ENCODE data around the gene PCDH19.

DNA sequence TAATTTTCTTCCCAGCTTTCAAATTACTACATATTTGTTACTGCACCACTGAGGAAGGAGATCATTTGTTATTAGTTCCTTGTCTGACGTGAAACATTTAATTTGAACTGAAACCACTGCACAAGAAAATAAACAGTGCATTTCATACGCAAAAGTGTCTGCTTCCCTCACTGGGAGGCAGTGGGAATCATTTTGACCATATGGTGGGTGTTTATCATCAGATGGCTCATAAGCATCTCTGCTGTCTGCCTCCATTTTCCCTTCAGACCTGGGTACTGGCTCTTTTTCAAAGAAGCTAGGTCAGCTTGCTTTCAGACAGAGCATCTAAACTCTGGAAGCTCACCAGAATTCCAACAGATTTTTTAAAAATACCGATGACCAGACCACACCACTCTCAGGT, 135.2 kb downstream of the PCDH19 start:
- TF ChIP-seq CTCF (IDR thresholded peaks at IDR 0.05) (no peak), EP300 (IDR thresholded peaks at IDR 0.05) (no peak)
